ENCODE data around the gene PFN1.
"Not testable (repeated sequence)": the region's sequence is repeated elsewhere in the genome, so short reads cannot be mapped to it uniquely, and the experiment has no call there.

- not testable (repeated sequence) for TF ChIP-seq ZNF239 (CRISPR knock-in tag; IDR thresholded peaks at IDR 0.05); BDP1 (IDR thresholded peaks at IDR 0.05; ENCODE audit: insufficient read depth, insufficient read length); RNF219 (CRISPR knock-in tag; IDR thresholded peaks at IDR 0.05); CTCF (IDR thresholded peaks at IDR 0.05 in 2 of 3, conservative IDR thresholded peaks at IDR 0.05 in 1 of 3; ENCODE audit: insufficient read depth in 2 of 3, low read depth in 1 of 3, low read length in 3 of 3); POLR2G (IDR thresholded peaks at IDR 0.05; ENCODE audit: low read depth, low read length); POLR2A (conservative IDR thresholded peaks at IDR 0.05); DMBX1 (CRISPR knock-in tag; IDR thresholded peaks at IDR 0.05; ENCODE audit: borderline replicate concordance); NFE2L1 (tag; IDR thresholded peaks at IDR 0.05; ENCODE audit: borderline replicate concordance, low read depth); USF2 (CRISPR knock-in tag; IDR thresholded peaks at IDR 0.05)
Observed at GRCh38 chr17:4914551-4914950, 33.8 kb downstream of the PFN1 start.
